Activated CD4-positive, CD25-positive, alpha-beta regulatory T cell (primary cell): ENCODE data around the gene SELENOI.

Experiments used
- DNase-seq, 4 experiments: peaks; one replicate each; lab custom pipeline; 2025; lab: John Stamatoyannopoulos, UW

SELENOI gene

DNA sequence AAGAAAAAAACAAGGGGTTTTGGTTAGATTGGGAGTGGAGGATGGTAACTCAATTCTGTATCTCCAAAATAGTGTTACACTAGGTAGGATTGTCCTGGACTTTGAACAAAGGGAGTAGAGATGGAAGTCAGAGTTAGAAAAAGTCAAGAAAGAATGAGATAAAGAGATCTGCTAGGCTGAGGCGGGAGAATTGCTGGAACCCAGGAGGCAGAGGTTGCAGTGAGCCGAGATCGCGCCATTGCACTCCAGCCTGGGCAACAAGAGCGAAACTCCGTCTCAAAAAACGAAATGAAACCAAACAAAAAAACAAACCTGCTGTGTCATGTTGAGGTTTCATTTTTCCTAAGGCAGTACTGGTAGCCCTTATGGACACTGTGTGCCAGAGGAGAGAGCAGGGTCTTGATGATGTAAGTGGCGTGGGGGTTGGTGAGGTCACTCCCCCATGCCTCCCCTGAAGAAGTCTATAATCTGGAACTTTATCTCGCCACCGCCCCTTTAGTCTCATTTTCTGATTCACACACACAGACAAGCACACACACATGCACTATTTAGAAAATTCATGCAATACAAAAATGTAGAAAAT is 66.2 kb downstream of the SELENOI start:
- no peak for DNase-seq

DNA sequence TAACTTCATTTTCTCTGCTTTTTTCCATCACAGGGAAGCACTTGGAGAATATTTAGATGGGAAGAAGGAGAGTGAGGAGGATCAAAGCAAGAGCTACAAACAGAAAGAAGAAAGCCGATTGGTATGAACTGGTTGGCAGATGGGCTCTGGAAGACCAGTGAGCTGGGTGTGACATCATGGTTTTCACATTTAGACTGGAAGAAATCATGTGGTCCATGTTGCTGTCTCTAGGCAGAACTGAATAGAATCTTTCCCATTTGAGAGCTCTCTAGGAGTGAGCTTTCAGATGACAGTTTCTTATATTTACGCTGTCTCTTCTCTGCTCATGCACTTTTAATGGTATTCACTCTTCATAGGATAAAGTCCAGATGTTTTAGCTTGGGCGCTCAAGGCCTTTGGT is 68.4 kb downstream of the SELENOI start:
- DNase-seq, result no peak

DNA sequence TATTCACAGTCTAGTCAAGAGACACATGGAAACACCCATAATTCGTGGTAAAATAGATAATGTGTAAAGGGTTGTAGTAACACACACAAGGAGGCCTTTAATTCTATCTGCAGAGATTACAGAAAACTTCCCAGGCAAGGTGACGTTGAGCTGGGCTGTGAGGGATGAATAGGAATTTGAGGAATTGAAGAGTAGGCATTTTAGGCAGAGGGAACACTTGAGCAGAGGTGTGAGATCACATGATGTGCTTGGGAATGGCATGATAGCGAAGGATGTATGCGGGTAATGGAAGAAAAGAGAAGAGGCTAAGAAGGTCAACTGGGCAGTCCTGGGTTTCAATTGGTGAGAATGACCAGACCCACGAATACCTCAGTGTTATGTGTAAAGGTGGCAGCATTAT is 76.0 kb downstream of the SELENOI start:
- no peak for DNase-seq

DNA sequence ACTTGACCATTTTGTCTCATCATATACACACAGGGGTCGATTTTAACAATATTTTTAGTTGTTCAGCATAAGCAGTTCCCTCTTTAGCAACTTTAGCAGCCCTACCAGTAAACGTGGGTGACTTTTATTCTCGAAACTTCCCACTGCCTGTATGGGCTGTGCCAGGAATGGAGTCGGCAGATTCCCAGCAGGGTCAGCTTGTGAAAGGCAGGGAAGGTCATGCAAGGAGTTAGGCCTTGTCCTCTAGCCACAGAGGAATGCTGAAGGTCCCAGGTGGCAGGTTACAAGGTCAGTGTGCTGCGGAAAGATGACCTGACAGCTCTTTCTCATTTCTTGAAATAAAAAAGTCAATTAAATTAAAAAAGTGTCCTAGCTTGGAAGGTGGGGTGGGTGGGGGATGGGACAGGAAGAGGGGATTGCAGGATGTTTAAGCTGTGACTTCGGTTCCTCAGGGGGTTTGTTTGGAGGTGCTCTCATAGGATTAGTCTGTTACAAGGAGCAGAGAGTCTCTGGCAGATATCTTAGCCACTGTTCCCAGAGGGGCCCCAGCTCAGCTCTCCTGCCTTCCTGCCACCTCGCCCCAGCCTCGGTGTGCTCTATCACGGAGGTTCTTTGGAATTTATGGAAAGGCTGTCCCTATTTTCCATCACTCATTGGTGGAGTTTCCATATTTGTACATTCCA is 77.1 kb downstream of the SELENOI start:
- no peak for DNase-seq

DNA sequence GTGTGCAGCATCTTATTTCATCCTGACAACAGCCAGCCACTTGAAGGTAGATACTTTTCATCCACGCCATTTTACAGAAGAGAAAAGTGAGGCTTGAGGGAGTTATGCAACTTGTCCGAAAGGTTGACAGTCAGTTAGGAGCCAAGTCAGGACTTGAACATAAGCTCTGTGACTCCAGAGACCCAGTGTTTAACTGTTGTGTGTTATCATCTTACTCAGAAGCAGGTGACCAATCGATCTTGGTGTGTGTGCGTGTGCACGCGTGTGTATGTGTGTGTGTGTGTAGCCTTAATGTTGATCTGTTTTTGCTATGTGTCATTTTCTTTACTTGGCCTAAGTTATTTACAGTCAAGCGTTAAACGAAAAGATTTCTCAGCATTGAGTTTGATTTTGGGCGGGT is 77.8 kb downstream of the SELENOI start:
- no peak for DNase-seq

DNA sequence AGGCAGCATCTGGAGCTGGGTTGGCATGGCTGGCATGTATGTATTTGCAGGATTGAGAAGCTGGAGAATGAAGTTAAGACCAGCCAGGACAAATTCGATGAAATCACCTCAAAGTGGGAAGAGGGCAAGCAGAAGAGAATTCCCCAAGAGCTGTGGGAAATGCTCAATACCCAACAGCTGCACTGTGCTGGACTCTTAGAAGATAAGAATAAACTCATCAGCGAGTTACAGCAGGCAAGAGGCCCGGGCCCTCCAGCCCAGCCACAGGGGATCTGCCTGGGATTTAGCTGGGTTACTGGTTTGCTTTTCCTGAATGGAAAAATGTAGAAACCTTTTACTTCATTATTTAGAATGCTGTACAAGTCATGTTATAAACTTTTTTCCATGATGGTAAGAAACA is 78.3 kb downstream of the SELENOI start:
- DNase-seq, result no peak

DNA sequence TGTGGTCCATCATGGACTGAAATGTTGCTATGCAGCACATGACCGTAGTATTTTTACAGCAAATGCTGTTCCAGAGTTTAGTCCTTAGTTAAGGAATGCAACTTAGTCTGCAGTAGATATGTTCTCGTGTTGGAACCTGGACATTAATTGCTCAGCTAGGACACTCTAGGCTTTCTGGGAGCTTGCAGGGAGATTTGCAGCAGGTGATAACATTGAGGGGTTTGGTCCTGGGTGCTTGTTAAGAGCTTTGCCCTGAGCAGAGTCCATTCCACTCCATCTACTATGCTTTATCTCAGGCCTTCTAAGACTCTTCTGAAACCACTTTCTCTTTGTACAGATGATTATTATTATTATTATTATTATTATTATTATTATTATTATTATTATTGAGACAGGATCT is 82.9 kb downstream of the SELENOI start:
- DNase-seq, result no peak

DNA sequence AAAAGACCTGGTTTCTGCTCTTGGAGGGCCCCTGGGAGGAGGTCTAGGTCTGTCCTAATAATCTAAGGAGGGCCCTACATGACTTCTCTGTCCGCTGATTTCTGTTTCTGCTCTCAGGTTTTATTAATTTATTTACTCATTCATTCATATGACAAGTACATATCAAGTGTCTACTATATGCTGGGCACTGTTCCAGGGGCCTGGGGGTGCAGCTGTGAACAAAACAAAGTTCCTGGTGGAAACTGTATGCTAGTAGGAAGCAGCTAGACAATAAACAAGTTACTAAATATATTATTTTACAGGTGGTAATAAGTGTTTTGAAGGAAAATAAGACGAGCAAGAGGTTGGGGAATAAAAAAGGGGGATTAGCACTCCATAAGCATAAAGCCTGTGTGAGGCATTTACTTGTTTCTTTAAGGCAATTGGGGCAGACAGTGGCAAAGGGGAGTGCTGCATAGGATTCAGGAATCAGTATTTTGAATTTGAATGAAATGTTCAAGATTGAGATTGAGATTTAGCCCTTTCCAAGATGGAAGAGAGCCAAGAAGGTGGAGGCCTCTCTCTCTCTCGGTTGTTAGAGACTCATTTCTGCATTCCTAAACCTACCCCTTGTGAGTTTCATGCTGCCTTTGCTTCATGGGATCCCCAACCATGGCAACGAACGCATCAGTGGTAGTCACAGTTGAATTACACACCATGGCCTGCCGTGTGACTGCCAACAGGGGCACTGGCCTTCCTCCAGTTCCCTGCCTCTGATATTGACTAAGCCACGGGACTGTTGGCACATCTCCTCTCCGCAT is 84.0 kb downstream of the SELENOI start:
- DNase-seq, result no peak

DNA sequence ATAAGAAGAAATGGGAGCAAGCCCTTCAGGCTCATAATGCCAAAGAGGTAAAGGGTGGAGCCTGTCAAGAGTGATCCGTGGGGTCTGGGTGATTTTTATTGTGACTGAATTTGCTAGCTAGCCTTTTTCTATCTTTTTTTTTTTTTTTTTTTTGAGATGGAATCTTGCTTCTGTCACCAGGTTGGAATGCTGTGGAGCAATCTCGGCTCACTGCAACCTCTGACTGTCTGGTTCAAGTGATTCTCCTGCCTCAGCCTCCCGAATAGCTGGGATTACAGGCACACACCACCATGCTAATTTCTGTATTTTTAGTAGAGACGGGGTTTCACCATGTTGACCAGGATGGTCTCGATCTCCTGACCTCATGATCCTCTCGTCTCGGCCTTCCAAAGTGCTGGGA is 84.9 kb downstream of the SELENOI start:
- DNase-seq, result no peak

DNA sequence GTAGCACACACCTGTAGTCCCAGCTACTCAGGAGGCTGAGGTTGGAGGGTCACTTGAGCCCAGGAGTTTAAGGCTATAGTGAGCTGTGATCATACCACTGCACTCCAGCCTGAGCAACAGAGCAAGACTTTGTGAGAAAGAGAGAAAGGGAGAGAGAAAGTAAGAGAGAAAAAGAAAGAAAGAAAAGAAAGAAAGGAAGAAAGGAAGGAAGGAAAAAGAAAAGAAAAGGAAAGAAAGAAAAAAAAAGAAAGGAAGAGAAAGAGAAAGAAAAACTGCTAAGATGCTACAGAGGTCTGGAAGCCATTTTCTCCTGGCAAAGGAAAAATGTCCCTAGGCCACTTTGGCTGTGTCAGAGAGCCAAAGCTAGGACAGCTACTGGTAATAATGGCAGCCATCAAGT is 86.4 kb downstream of the SELENOI start:
- no peak for DNase-seq

DNA sequence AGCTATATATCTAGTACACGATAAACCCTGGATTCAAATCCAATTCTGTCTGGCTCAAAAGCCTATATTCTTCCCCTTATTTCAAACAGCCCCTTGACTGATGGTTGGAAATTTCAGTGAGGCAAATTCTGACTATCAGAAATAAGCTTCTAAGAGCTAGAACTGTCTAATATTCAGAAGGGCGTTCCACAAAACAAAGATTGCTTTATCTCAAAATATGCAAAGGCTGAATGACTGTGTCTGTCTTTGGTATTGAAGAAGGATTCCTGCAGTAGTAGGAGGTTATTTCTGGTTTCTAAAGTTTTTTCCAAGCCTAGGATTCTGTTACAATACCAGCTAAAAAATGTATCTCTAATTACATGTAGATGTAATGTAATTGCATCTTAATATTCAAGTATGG is 86.9 kb downstream of the SELENOI start:
- DNase-seq, result no peak

DNA sequence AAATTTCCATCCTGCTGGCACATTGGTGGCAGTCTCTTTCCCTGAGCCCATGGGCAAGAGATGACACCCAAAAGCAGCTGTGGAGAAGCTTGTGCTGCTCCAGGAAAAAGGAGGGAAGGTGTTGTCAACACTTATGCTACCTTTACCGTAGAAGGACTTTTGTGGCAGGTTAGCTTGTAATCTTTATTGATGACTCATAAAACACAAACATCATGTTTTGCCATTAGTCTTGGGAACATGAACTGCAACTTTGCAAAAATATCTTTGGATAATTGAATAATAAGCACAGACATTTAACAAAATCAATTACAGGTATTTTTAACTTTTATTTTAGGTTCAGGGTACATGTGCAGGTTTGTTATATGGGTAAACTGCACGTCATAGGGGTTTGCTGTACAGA is 89.2 kb downstream of the SELENOI start:
- DNase-seq, result no peak

DNA sequence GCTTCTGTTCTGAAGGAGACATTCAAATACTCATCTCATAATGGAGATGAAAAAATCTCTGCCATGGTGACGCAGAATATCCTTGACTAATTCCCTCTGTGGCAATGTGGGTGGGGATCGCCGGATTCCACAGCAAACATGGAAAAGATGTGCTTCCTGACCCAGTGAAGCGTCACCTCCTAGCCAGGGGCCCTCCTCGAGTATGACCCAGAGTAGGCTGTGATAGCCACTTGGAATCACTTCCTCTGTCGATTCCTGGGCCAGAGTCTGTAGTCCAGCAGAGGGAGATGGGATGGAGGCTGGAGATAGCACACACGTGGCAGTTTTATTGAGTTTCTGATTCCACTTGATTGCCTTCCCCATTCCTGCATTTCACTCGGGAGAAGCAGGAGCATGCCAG is 92.6 kb downstream of the SELENOI start:
- DNase-seq, result no peak

DNA sequence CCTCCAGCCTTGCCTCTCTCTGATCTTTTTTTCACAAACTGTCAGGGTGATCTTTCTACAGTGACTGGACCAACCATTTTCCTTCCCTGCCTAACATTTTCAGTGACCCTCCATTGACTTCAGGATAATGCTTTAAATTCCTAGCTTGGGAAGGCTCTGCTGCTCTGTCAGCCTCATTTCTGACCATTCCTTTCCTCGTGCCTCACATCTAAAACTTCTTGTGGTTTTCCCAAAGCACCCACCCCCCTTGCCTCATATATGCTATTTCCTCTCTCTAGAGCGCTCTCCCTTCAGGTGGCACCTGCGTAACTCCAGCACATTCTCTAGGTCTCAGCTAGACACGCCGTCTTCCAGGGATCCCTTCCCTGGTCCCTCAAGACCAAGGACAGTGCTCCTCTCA is 93.0 kb downstream of the SELENOI start:
- DNase-seq, result no peak

DNA sequence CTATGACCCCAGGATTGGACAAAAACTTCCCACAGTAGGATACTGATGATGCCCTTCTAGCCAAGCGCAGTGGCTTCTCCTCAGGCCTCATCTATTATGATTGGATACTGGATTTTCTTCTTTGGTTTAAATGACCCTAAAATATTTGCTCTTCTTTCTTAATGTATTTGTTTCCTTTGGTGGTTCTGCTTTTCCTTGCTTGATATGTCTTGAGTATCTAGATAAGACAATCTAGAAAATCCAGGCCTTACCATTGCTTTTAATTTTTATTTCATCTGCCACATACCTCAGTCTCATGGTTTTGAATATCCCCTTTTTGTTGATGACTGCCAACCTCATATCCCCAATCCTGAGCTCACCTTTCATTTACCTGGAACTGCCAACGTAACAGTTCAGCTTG is 96.4 kb downstream of the SELENOI start:
- no peak for DNase-seq

DNA sequence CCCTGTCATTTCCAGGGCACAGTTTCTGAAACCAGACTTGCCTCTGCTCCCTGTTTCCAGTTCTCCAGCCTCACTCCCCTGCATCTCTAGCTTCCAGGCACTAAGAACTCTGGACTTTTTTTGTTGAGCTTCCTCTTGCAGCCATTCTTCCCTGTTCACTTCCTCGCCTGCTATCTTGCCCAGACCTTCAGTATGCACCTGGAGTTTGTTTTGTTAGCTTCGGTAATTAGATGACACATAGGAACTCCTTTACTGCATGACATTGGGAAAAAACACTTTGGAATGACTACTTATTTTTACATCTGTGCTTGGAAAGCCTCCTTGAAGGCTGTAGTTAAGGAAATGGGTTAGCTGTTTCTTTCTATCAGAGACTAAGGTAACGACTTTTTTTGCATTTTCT is 96.8 kb downstream of the SELENOI start:
- DNase-seq, result no peak

DNA sequence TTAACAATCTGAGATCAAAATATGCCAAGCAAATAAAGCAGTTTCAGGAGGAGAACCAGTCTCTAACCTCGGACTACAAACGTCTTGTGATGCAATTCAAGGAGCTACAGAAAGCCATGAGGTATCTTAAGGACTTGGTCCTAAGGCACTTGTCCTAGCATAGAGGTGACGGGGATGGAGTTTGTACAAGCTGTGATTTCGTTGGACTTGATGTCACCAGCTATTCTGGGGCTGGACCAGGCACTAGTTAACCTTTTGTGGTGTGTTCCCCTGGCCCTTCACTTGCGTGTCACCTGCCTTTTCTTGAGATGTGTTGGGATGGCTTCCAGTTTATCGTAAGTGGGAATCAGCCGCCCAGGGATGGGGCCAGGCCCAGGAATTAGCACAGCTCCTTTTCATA is 98.3 kb downstream of the SELENOI start:
- DNase-seq, result no peak
